ENCODE measurements around the gene STRA8. TPM values are rescaled to one million over a fixed set of nuclear protein-coding genes. Genes with fewer than 3 reads are reported as not detected.

STRA8 gene
- total RNA-seq, 4 donors from 2014 or later: not detected

- TF ChIP-seq, protein P1, sequence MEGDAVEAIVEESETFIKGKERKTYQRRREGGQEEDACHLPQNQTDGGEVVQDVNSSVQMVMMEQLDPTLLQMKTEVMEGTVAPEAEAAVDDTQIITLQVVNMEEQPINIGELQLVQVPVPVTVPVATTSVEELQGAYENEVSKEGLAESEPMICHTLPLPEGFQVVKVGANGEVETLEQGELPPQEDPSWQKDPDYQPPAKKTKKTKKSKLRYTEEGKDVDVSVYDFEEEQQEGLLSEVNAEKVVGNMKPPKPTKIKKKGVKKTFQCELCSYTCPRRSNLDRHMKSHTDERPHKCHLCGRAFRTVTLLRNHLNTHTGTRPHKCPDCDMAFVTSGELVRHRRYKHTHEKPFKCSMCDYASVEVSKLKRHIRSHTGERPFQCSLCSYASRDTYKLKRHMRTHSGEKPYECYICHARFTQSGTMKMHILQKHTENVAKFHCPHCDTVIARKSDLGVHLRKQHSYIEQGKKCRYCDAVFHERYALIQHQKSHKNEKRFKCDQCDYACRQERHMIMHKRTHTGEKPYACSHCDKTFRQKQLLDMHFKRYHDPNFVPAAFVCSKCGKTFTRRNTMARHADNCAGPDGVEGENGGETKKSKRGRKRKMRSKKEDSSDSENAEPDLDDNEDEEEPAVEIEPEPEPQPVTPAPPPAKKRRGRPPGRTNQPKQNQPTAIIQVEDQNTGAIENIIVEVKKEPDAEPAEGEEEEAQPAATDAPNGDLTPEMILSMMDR (IDR thresholded peaks at IDR 0.05): no peak
- no peak for TF ChIP-seq POLR2A (IDR thresholded peaks at IDR 0.05)
- no peaks in the 10 kb centered on the region for H3K27me3 ChIP-seq
- H3K4me3 ChIP-seq: no peak overlapping the region
- DNase-seq: no peak
- H3K27ac ChIP-seq: no peak overlapping the region
- no peaks in the 10 kb centered on the region for H3K9me3 ChIP-seq
- no peaks in the 10 kb centered on the region for H3K36me3 ChIP-seq
- H3K4me1 ChIP-seq: no peaks in the 10 kb centered on the region
- intact Hi-C loops (cut with DNase I; ENCODE audit: low total_unique reads): no loop called here
Observed at GRCh38 chr7:135263321-135263970, 29.8 kb downstream of the STRA8 start.

- Histone ChIP-seq H3K9me3 (no peaks in the 10 kb centered on the region), H3K4me3 (no peak overlapping the region), H3K36me3 (no peaks in the 10 kb centered on the region), H3K4me1 (no peaks in the 10 kb centered on the region), H3K27ac (no peak overlapping the region), H3K27me3 (no peaks in the 10 kb centered on the region)
- intact Hi-C loops (cut with DNase I; ENCODE audit: low total_unique reads): no loop called here
- no peak for DNase-seq
- TF ChIP-seq, protein P1 (IDR thresholded peaks at IDR 0.05): no peak
- TF ChIP-seq POLR2A (IDR thresholded peaks at IDR 0.05): no peak
Observed at GRCh38 chr7:135265637-135266036, 32.0 kb downstream of the STRA8 start.

GRCh38 chr7:135269921-135270320 lies 36.3 kb downstream of the STRA8 start:
- DNase-seq: no peak
- H3K4me1 ChIP-seq: no peaks in the 10 kb centered on the region
- H3K27me3 ChIP-seq: no peaks in the 10 kb centered on the region
- H3K9me3 ChIP-seq: no peaks in the 10 kb centered on the region
- intact Hi-C loops (cut with DNase I; ENCODE audit: low total_unique reads): no loop called here
- H3K36me3 ChIP-seq: no peaks in the 10 kb centered on the region
- TF ChIP-seq POLR2A (IDR thresholded peaks at IDR 0.05): no peak
- TF ChIP-seq, protein P1 (IDR thresholded peaks at IDR 0.05): no peak
- H3K27ac ChIP-seq: no peak overlapping the region
- H3K4me3 ChIP-seq: no peak overlapping the region

DNA sequence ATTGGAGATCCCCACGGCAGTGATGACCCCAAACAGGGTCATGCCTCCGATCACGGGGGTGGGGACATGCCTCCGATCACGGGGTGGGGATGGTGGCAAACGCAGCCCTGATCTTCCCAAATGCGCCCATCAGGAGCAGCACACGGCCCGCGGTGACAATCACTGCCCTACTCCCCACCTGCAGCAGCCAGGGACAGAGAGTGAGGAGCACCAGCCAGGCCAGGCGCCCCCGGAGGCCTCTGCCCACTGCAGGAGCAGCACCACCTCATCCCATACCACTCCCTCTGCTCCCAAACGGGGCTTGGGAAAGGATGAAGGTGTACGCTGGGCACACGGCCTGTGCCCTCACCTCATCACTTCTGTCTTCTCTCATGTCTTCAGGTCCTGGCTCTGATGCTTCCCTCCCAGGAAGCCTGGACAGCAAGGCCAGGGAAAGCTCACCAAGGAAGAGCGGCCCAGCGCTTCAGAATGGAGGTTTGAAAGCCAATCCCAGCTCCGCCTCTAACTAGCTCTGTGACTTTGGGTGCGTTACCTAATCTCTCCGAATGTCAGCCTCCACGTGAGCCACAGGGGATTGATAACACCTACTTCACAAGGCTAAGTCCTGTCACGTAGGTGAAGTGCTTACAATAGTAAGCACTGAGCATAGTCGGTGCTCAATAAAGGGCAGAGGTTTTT lies 37.1 kb downstream of the STRA8 start:
- TF ChIP-seq, protein P1 (IDR thresholded peaks at IDR 0.05): no peak
- TF ChIP-seq POLR2A (IDR thresholded peaks at IDR 0.05): no peak
- no peak overlapping the region for H3K4me3 ChIP-seq
- H3K27me3 ChIP-seq: no peaks in the 10 kb centered on the region
- H3K36me3 ChIP-seq: no peaks in the 10 kb centered on the region
- intact Hi-C loops (cut with DNase I; ENCODE audit: low total_unique reads): no loop called here
- H3K4me1 ChIP-seq: no peaks in the 10 kb centered on the region
- no peak for DNase-seq
- H3K27ac ChIP-seq: no peak overlapping the region
- H3K9me3 ChIP-seq: no peaks in the 10 kb centered on the region

DNA sequence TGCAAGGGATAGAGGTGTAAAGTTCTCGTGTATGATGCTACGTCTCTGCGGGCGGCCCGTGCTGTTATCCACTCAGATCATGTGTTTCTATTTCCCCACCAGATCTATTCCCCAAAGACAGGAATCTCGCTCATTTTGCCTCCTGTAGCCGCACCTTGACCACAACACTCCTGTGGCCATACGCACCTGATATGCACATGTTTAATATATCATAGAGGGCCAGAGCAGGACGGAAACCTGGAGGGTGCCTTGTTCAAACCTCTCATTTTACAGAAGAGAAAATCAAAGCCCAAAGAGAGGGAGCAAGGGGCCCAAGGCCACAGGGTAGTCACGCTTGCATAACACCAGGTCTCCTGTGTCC lies 37.6 kb downstream of the STRA8 start:
- no peak for DNase-seq
- Histone ChIP-seq H3K4me3 (no peak overlapping the region), H3K36me3 (no peaks in the 10 kb centered on the region), H3K27ac (no peak overlapping the region), H3K27me3 (no peaks in the 10 kb centered on the region), H3K9me3 (no peaks in the 10 kb centered on the region), H3K4me1 (no peaks in the 10 kb centered on the region)
- TF ChIP-seq, protein P1 (IDR thresholded peaks at IDR 0.05): no peak
- TF ChIP-seq POLR2A (IDR thresholded peaks at IDR 0.05): no peak
- intact Hi-C loops (cut with DNase I; ENCODE audit: low total_unique reads): no loop called here

Data from uterus (tissue), 4 donors.